ENCODE results near the gene AFP. TPM values are rescaled to one million over a fixed set of nuclear protein-coding genes. Genes with fewer than 3 reads are reported as not detected.

Gene AFP
- 0.46 and 1.1 TPM in 2 replicates for total RNA-seq

DNA sequence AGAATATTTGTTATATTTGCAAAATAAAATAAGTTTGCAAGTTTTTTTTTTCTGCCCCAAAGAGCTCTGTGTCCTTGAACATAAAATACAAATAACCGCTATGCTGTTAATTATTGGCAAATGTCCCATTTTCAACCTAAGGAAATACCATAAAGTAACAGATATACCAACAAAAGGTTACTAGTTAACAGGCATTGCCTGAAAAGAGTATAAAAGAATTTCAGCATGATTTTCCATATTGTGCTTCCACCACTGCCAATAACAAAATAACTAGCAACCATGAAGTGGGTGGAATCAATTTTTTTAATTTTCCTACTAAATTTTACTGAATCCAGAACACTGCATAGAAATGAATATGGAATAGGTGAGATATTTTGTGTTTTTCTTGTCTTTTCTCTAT is at the start of gene AFP:
Gene AFP, plus strand, starts transcription at position 238 of the 400 bp plus-strand sequence. Its CDS starts 42 bp downstream, at position 280.

DNA sequence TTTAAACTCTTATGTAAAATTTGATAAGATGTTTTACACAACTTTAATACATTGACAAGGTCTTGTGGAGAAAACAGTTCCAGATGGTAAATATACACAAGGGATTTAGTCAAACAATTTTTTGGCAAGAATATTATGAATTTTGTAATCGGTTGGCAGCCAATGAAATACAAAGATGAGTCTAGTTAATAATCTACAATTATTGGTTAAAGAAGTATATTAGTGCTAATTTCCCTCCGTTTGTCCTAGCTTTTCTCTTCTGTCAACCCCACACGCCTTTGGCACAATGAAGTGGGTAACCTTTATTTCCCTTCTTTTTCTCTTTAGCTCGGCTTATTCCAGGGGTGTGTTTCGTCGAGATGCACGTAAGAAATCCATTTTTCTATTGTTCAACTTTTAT is 32.0 kb upstream of the AFP start, which contains the start of gene ALB:
Gene ALB, plus strand, starts transcription at position 246 of the 400 bp plus-strand sequence. Its CDS starts 41 bp downstream, at position 287.

GRCh38 chr4:73481358-73481757 is 45.3 kb downstream of the AFP start, which contains the start of gene AFM:
AFM (plus strand) TSS chr4:73481745; CDS start chr4:73481776, 31 bp downstream.

Other genes with a start within 250 kb of the AFP start
- gene ANKRD17, start 177.4 kb upstream of the AFP start, total RNA-seq: 71.8 and 80.9 TPM in 2 replicates
- gene ALB, start 31.9 kb upstream of the AFP start, total RNA-seq: not detected in 2 replicates
- not detected in 2 replicates for gene AFM, start 45.5 kb downstream of the AFP start, total RNA-seq
- gene RASSF6, start 184.2 kb downstream of the AFP start, total RNA-seq: 0.03 TPM in 1 of 2 replicates, not detected in the other

Measured in smooth muscle cell of the pulmonary artery (primary cell).